AG09319 (cell line): ENCODE results near the gene MGLL.

Experiments
- DNase-seq: peaks from one replicate; pipeline ENCODE4 v3.0.0-alpha.2; 2010; ENCODE audit warnings: low read depth; ENCODE audit errors: extremely low read depth
- CTCF ChIP-seq: IDR thresholded peaks from 2 replicates; pipeline ENCODE4 v1.5.1; 2011; ENCODE audit warnings: low read depth, mild to moderate bottlenecking, inconsistent platforms, low read length, moderate library complexity

Gene MGLL

GRCh38 chr3:127754411-127755304 lies 67.7 kb downstream of the MGLL start:
- TF ChIP-seq CTCF = no peak
- no peak for DNase-seq

GRCh38 chr3:127753898-127754410 lies 68.4 kb downstream of the MGLL start:
- TF ChIP-seq CTCF = no peak
- DNase-seq = no peak

- DNase-seq = no peak
- TF ChIP-seq CTCF = no peak
Observed at GRCh38 chr3:127753338-127753737, 69.0 kb downstream of the MGLL start.

- no peak for TF ChIP-seq CTCF
- no peak for DNase-seq
Observed at GRCh38 chr3:127751782-127752181, 70.5 kb downstream of the MGLL start.

GRCh38 chr3:127751163-127751621 lies 71.1 kb downstream of the MGLL start:
- DNase-seq = no peak
- TF ChIP-seq CTCF = no peak

GRCh38 chr3:127750226-127751031 lies 71.9 kb downstream of the MGLL start:
- peak; percentile 55 for DNase-seq
- TF ChIP-seq CTCF = no peak
